ENCODE results near the gene UPK2.

UPK2 gene

DNA sequence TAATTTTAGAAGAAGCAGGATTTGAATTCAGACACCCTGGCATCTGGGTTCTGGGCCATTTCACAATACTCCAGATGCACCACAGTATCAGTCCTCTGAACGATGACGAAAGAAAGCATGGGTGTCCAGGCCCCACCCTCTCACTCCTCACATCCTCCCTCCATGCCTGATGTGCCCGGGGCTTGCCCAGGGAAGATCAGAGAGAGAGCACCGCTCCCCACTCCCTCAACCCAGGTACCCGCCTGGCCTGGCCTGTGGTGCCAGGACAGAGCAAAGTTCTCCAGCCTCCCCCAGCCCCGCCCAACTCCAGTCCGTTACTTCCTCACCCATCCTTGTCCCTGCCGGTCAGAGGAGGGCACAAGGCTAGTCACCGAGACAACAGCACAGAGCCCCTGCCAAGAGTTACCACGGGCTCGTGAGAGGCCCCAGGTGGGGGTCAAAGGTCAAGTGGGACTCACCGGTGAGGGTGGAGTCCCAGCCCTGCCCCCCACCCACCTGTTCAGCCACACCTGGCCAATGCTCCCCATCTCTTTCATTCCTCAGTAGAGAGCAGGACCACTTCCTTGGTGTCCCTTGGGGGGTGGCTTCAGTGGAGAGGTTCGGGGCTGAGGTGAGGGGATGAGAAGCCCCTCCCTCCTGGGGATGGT is 38.5 kb upstream of the UPK2 start:
- TF ChIP-seq, protein P1, sequence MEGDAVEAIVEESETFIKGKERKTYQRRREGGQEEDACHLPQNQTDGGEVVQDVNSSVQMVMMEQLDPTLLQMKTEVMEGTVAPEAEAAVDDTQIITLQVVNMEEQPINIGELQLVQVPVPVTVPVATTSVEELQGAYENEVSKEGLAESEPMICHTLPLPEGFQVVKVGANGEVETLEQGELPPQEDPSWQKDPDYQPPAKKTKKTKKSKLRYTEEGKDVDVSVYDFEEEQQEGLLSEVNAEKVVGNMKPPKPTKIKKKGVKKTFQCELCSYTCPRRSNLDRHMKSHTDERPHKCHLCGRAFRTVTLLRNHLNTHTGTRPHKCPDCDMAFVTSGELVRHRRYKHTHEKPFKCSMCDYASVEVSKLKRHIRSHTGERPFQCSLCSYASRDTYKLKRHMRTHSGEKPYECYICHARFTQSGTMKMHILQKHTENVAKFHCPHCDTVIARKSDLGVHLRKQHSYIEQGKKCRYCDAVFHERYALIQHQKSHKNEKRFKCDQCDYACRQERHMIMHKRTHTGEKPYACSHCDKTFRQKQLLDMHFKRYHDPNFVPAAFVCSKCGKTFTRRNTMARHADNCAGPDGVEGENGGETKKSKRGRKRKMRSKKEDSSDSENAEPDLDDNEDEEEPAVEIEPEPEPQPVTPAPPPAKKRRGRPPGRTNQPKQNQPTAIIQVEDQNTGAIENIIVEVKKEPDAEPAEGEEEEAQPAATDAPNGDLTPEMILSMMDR (IDR thresholded peaks at IDR 0.05; ENCODE audit: low read depth, low read length, missing control alignments): no peak
- DNase-seq: peak; percentile 83
- in situ Hi-C loops (cut with HindIII; ENCODE audit: low pct_ligation_motif_present, low sequenced_read_pairs): no loop called here
- no peaks in the 10 kb centered on the region for H3K27me3 ChIP-seq (replicated peaks)
- H3K27ac ChIP-seq: peak overlapping the region; percentile 92
- H3K4me3 ChIP-seq (ENCODE audit: low read depth, low read length): peak overlapping the region; percentile 22
- no peaks in the 10 kb centered on the region for H3K36me3 ChIP-seq (replicated peaks)

- TF ChIP-seq, protein P1 (IDR thresholded peaks at IDR 0.05; ENCODE audit: low read depth, low read length, missing control alignments): no peak
- in situ Hi-C loops (cut with HindIII; ENCODE audit: low pct_ligation_motif_present, low sequenced_read_pairs): no loop called here
- peak; percentile 94 for DNase-seq
- Histone ChIP-seq H3K27ac (peak overlapping the region; percentile 92), H3K4me3 (ENCODE audit: low read depth, low read length) (peak overlapping the region; percentile 34), H3K27me3 (replicated peaks) (no peaks in the 10 kb centered on the region), H3K36me3 (replicated peaks) (no peaks in the 10 kb centered on the region)
Observed at GRCh38 chr11:118918128-118918685, 37.9 kb upstream of the UPK2 start.

DNA sequence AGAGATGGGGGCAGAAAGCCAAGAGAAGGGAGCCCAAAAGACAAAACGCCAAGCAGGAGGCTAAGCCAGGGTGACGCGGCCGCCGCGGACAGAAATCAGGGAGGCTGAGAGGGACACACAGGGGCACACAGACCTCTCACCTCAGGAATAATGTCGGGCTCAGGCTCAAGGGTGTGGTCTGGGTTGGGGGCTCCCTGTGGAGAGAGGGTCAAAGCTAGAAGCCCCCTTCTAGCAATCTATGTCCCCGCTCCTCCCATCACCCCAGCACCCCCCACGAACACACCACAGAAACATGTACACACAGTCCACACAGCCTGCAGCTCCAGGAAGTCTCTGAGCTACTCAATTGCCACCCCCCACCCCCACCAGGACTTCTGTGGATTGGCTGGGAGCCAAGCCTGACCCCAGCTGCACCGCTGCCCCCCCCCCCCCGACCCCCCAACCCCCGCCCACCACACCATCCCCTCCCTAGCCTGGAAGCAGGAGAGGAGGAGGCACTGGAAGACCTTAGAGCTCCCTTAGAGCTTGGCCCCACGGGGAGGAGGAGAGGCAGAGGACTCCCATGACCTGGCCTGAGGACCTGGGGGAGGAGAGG is 37.3 kb upstream of the UPK2 start:
- Histone ChIP-seq H3K4me3 (ENCODE audit: low read depth, low read length) (peak overlapping the region; percentile 37), H3K27me3 (replicated peaks) (no peaks in the 10 kb centered on the region), H3K27ac (peak overlapping the region; percentile 92), H3K36me3 (replicated peaks) (no peaks in the 10 kb centered on the region)
- TF ChIP-seq, protein P1 (IDR thresholded peaks at IDR 0.05; ENCODE audit: low read depth, low read length, missing control alignments): no peak
- in situ Hi-C loops (cut with HindIII; ENCODE audit: low pct_ligation_motif_present, low sequenced_read_pairs): no loop called here
- DNase-seq: no peak

DNA sequence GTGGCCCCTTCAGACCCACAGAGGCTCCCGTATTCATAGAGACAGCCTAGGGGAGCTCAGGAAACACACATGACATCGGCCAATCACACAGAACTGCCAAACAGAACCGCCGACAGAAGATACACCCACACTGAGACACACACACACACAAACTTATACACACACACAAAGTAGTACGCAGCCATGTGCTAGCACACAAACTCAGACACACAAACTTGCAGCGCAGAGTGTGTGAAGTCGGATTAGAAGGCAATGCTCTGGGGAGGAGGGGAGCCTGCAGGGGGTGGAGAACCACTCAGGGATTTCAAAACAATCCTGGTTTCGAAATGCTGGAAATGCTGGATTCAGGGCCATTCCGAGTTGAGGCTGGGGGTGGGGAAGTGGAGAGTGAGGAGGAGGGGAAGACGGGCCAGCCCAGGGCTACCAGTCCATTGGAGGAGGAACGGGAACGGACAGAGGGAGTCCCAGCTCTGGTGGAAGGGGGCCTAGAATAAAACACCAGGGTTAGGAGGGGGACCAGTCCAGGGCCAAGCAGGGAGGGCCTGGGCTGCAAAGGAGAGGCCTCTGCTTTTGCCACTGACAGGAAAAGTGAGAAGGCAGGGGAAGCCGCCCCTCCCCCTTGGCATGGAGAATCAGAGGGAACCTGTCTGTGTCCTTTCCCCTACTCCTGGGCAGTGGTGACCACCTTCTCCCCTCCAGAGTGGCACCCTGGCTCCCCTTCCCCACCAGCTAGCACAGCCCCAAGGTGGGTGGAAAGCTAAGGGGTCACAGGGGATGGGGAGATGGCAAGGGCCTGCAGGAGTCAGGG is 34.8 kb upstream of the UPK2 start:
- TF ChIP-seq, protein P1 (IDR thresholded peaks at IDR 0.05; ENCODE audit: low read depth, low read length, missing control alignments): no peak
- Histone ChIP-seq H3K4me3 (ENCODE audit: low read depth, low read length) (peak overlapping the region; percentile 96), H3K27me3 (replicated peaks) (no peaks in the 10 kb centered on the region), H3K36me3 (replicated peaks) (no peaks in the 10 kb centered on the region), H3K27ac (peak overlapping the region; percentile 92)
- in situ Hi-C loops (cut with HindIII; ENCODE audit: low pct_ligation_motif_present, low sequenced_read_pairs): no loop called here
- DNase-seq: peak; percentile 77

GRCh38 chr11:118921929-118922744 is 34.0 kb upstream of the UPK2 start:
- no peaks in the 10 kb centered on the region for H3K27me3 ChIP-seq (replicated peaks)
- peak overlapping the region; percentile 96 for H3K4me3 ChIP-seq (ENCODE audit: low read depth, low read length)
- H3K27ac ChIP-seq: peak overlapping the region; percentile 92
- in situ Hi-C loops (cut with HindIII; ENCODE audit: low pct_ligation_motif_present, low sequenced_read_pairs): no loop called here
- H3K36me3 ChIP-seq (replicated peaks): no peaks in the 10 kb centered on the region
- DNase-seq: no peak
- TF ChIP-seq, protein P1 (IDR thresholded peaks at IDR 0.05; ENCODE audit: low read depth, low read length, missing control alignments): no peak
